Astrocyte (in vitro differentiated cells and primary cell): ENCODE results near the gene DHTKD1. TPM values are rescaled to one million over a fixed set of nuclear protein-coding genes. Genes with fewer than 3 reads are reported as not detected.
"Not testable (repeated sequence)": the region's sequence is repeated elsewhere in the genome, so short reads cannot be mapped to it uniquely, and the experiment has no call there.

ENCODE experiments used
- DNase-seq: peaks from one replicate; pipeline ENCODE4 v3.0.0-alpha.2; 2010; ENCODE audit warnings: low read depth
- FAIRE-seq: peaks from 2 replicates; lab custom pipeline; 2011; peaks lifted over from hg19 to GRCh38; lab: Jason Lieb, UNC
- H2AFZ ChIP-seq: 2 replicates; pipeline ENCODE4 v1.6.0; 2012; ENCODE audit warnings: low read depth, low read length, inconsistent platforms
- H3K27ac ChIP-seq: 2 replicates; pipeline ENCODE4 v1.5.1; 2011; ENCODE audit warnings: low read depth, low read length, inconsistent platforms
- H3K27me3 ChIP-seq: 2 replicates; pipeline ENCODE4 v1.6.0; 2011; ENCODE audit warnings: low read length, inconsistent platforms; ENCODE audit not compliant: insufficient read depth
- H3K36me3 ChIP-seq: 2 replicates; pipeline ENCODE4 v1.5.1; 2011; ENCODE audit warnings: low read length, inconsistent platforms; ENCODE audit not compliant: insufficient read depth
- H3K4me1 ChIP-seq: 2 replicates; pipeline ENCODE4 v1.5.1; 2011; ENCODE audit warnings: low read length, inconsistent platforms; ENCODE audit not compliant: insufficient read depth
- H3K4me2 ChIP-seq: 2 replicates; pipeline ENCODE4 v1.6.0; 2012; ENCODE audit warnings: low read length, inconsistent platforms
- H3K4me3 ChIP-seq: 2 replicates; pipeline ENCODE4 v1.5.1; 2011; ENCODE audit warnings: low read depth, mild to moderate bottlenecking, low read length, inconsistent platforms; ENCODE audit not compliant: insufficient read depth
- H3K79me2 ChIP-seq: 2 replicates; pipeline ENCODE4 v1.6.0; 2012; ENCODE audit warnings: mild to moderate bottlenecking, low read length, inconsistent platforms; ENCODE audit not compliant: insufficient read depth
- H3K9ac ChIP-seq: 2 replicates; pipeline ENCODE4 v1.6.0; 2012; ENCODE audit warnings: mild to moderate bottlenecking, low read length, inconsistent platforms
- H3K9me3 ChIP-seq: 2 replicates; pipeline ENCODE4 v1.5.1; 2012; ENCODE audit warnings: low read depth, mild to moderate bottlenecking, low read length, inconsistent platforms; ENCODE audit not compliant: insufficient read depth
- H4K20me1 ChIP-seq: 2 replicates; pipeline ENCODE4 v1.6.0; 2012; ENCODE audit warnings: low read length, inconsistent platforms; ENCODE audit not compliant: insufficient read depth
- H3K27ac Mint-ChIP-seq: one replicate; pipeline ENCODE4 v1.8.0; 2021; ENCODE audit warnings: mild to moderate bottlenecking, mixed read lengths; ENCODE audit not compliant: unreplicated experiment
- H3K27me3 Mint-ChIP-seq: one replicate; pipeline ENCODE4 v1.8.0; 2021; ENCODE audit warnings: low read depth, mixed read lengths; ENCODE audit not compliant: unreplicated experiment
- H3K36me3 Mint-ChIP-seq: one replicate; pipeline ENCODE4 v1.8.0; 2021; ENCODE audit warnings: low read depth, mixed read lengths; ENCODE audit not compliant: unreplicated experiment
- H3K4me1 Mint-ChIP-seq: one replicate; pipeline ENCODE4 v1.8.0; 2021; ENCODE audit warnings: low read depth, mixed read lengths; ENCODE audit not compliant: unreplicated experiment
- H3K4me3 Mint-ChIP-seq: one replicate; pipeline ENCODE4 v1.8.0; 2021; ENCODE audit warnings: mild to moderate bottlenecking, moderate library complexity, mixed read lengths; ENCODE audit not compliant: unreplicated experiment
- H3K9me3 Mint-ChIP-seq: one replicate; pipeline ENCODE4 v1.8.0; 2021; ENCODE audit warnings: mild to moderate bottlenecking, mixed read lengths; ENCODE audit not compliant: unreplicated experiment
- EZH2 ChIP-seq: IDR thresholded peaks from 2 replicates; pipeline ENCODE4 v1.6.1; 2012; ENCODE audit warnings: mild to moderate bottlenecking, low read length, inconsistent platforms; ENCODE audit not compliant: insufficient read depth
- microRNA-seq: library from miRNA; unstranded; fragments of <30 nt; microRNA quantifications from one replicate; pipeline ENCODE4 v1.2.0, GENCODE V29; 2020
- total RNA-seq: library from RNA; stranded (reverse); gene quantifications from 2 replicates; pipeline ENCODE4 v1.2.1, GENCODE V29; 2021
- TF ChIP-seq, protein P1 (sequence below): IDR thresholded peaks from 2 replicates; pipeline ENCODE4 v1.5.1; 2011; ENCODE audit warnings: low read depth, mild to moderate bottlenecking, inconsistent platforms, low read length, moderate library complexity; ENCODE audit not compliant: insufficient read depth

Gene DHTKD1
- total RNA-seq, 1 donor from 2014 or later, result 19.5 TPM

DNA sequence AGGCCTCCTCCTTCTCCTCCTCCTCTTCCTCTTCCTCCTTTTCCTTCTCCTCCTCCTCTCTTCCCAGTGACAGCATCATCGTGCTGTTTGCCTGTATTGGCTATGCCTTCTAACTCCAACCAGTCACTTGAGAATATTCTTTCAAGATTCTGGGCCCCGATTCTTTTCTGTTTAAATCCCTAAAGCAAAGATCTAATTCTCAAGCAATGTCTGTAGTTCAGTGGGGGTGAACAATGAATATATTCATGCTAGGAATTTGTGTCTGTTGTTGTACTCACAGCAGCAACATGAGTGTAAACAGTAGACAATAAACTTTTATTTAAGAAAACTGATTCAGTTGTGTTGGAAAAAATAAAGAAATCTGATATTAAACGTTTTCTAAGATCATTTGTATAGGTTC, 96.3 kb downstream of the DHTKD1 start:
- Histone ChIP-seq H3K27me3 (no peaks in the 10 kb centered on the region), H3K79me2 (no peaks in the 10 kb centered on the region), H2AFZ (no peak overlapping the region), H3K9ac (no peak overlapping the region), H3K9me3 (no peaks in the 10 kb centered on the region), H3K4me2 (no peak overlapping the region), H3K4me3 (no peak overlapping the region), H3K4me1 (no peaks in the 10 kb centered on the region), H4K20me1 (no peaks in the 10 kb centered on the region), H3K27ac (no peak overlapping the region), H3K36me3 (peaks cover 34% of the 10 kb centered on the region)
- TF ChIP-seq, protein P1, sequence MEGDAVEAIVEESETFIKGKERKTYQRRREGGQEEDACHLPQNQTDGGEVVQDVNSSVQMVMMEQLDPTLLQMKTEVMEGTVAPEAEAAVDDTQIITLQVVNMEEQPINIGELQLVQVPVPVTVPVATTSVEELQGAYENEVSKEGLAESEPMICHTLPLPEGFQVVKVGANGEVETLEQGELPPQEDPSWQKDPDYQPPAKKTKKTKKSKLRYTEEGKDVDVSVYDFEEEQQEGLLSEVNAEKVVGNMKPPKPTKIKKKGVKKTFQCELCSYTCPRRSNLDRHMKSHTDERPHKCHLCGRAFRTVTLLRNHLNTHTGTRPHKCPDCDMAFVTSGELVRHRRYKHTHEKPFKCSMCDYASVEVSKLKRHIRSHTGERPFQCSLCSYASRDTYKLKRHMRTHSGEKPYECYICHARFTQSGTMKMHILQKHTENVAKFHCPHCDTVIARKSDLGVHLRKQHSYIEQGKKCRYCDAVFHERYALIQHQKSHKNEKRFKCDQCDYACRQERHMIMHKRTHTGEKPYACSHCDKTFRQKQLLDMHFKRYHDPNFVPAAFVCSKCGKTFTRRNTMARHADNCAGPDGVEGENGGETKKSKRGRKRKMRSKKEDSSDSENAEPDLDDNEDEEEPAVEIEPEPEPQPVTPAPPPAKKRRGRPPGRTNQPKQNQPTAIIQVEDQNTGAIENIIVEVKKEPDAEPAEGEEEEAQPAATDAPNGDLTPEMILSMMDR, result no peak
- Mint-ChIP-seq H3K9me3 (no peaks in the 10 kb centered on the region), H3K4me3 (no peak overlapping the region), H3K36me3 (peaks cover 17% of the 10 kb centered on the region), H3K4me1 (no peaks in the 10 kb centered on the region), H3K27ac (no peak overlapping the region), H3K27me3 (no peaks in the 10 kb centered on the region)
- no peak for DNase-seq
- no peak for FAIRE-seq

DNA sequence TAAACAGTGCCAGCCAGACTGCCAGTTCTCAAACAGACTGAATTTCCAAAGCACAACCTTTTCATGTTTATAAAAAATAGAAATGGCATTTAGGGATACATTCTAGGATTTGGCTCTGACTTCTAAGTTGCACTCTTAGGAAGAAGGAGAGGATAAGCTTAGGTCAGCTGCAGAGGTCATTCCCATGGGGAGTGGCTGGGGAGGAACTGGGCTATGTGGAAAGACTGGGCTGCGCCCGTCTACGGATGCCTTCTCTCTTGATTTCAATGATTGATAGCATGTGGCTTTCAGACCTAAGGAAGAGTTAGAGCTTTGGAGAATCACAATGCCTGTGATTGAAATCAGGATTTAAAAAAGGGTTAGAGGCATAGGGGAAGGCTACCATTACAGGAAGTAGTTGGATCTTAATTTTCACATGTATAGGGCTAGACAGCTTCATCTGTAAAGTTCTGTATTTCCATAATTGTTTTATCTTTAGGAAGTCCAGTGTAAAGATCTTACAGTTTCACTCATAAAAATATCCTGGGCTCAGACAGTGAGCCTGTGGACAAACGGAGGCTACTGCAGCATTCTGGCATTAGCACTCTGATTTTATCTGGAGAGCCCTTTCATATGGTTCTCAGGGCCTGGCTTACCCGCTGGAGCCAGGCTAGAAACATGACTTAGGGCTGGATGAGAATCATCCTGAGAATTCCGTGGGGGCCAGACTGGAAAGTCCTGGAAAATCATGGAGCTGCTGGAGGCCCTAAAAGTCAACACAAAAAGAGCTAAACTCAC, 97.4 kb downstream of the DHTKD1 start:
- Histone ChIP-seq H3K36me3 (peaks cover 45% of the 10 kb centered on the region), H2AFZ (no peak overlapping the region), H3K27ac (no peak overlapping the region), H3K4me1 (no peaks in the 10 kb centered on the region), H3K9ac (no peak overlapping the region), H3K9me3 (no peaks in the 10 kb centered on the region), H3K4me2 (no peak overlapping the region), H3K4me3 (no peak overlapping the region), H3K79me2 (no peaks in the 10 kb centered on the region), H4K20me1 (peaks cover under 1% of the 10 kb centered on the region), H3K27me3 (no peaks in the 10 kb centered on the region)
- Mint-ChIP-seq H3K36me3 (peaks cover 14% of the 10 kb centered on the region), H3K9me3 (no peaks in the 10 kb centered on the region), H3K27me3 (no peaks in the 10 kb centered on the region), H3K27ac (no peak overlapping the region), H3K4me3 (no peak overlapping the region), H3K4me1 (no peaks in the 10 kb centered on the region)
- DNase-seq (no peak), FAIRE-seq (no peak)
- no peak for TF ChIP-seq EZH2
- TF ChIP-seq, protein P1, result no peak

DNA sequence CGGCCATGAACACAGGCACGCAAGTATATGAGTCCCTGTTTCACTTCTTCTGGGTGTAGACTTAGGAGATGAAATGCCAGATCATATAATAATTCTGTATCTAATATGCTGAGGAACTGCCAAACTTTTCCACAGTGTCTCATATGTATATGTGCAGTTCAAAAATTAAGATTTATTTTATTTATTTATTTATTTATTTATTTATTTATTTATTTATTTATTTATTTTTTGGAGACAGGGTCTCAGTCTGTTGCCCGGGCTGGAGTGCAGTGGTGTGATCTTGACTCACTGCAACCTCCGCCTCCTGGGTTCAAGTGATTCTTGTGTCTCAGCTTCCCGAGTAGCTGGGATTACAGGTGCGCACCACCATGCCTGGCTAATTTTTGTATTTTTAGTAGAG, 102.8 kb downstream of the DHTKD1 start:
- H3K79me2 ChIP-seq, H3K4me1 Mint-ChIP-seq, H3K27me3 ChIP-seq, H3K27ac Mint-ChIP-seq, H3K9ac ChIP-seq, DNase-seq, H4K20me1 ChIP-seq, H2AFZ ChIP-seq, H3K4me2 ChIP-seq, H3K9me3 Mint-ChIP-seq, H3K4me3 Mint-ChIP-seq, H3K4me3 ChIP-seq, FAIRE-seq, H3K4me1 ChIP-seq, H3K9me3 ChIP-seq, H3K27ac ChIP-seq, H3K27me3 Mint-ChIP-seq: not testable (repeated sequence)
- peaks cover 55% of the 10 kb centered on the region for H3K36me3 ChIP-seq
- H3K36me3 Mint-ChIP-seq, result peaks cover 23% of the 10 kb centered on the region

Small RNAs within 50 kb of the gene (microRNA-seq; reads per million reads assigned to microRNA genes)
- not detected for gene MIR548AK

Other genes starting within 250 kb of the DHTKD1 start
- gene PROSER2, start 245.6 kb upstream of the DHTKD1 start, total RNA-seq, result 10.3 and 12.1 TPM in 2 replicates
- gene UPF2, start 26.1 kb upstream of the DHTKD1 start, total RNA-seq, result 19.7 and 23.2 TPM in 2 replicates
- 14.3 and 17.6 TPM in 2 replicates for gene SEC61A2, start 60.7 kb downstream of the DHTKD1 start, total RNA-seq
- gene NUDT5, start 126.9 kb downstream of the DHTKD1 start, total RNA-seq, result 84.1 and 85.2 TPM in 2 replicates
- 107 and 110 TPM in 2 replicates for gene CDC123, start 127.2 kb downstream of the DHTKD1 start, total RNA-seq